NCI-H524 treated with DMSO at 0.1 percent for 48 hours (cell line): ENCODE measurements around the gene HOXC5.
"Not testable (repeated sequence)": the region's sequence is repeated elsewhere in the genome, so short reads cannot be mapped to it uniquely, and the experiment has no call there.

Experiments used
- DNase-seq: peaks from one replicate; lab custom pipeline; 2025; lab: John Stamatoyannopoulos, UW

The HOXC5 gene

GRCh38 chr12:54033980-54034784, 1.3 kb downstream of the HOXC5 start:
- no peak for DNase-seq

GRCh38 chr12:54034785-54035310, 2.0 kb downstream of the HOXC5 start:
- DNase-seq = no peak

GRCh38 chr12:54035568-54036264, 2.9 kb downstream of the HOXC5 start:
- DNase-seq = no peak

- no peak for DNase-seq
These were observed 3.9 kb downstream of the HOXC5 start for GRCh38 chr12:54036620-54037359.

GRCh38 chr12:54037360-54038283, 4.8 kb downstream of the HOXC5 start:
- no peak for DNase-seq

DNA sequence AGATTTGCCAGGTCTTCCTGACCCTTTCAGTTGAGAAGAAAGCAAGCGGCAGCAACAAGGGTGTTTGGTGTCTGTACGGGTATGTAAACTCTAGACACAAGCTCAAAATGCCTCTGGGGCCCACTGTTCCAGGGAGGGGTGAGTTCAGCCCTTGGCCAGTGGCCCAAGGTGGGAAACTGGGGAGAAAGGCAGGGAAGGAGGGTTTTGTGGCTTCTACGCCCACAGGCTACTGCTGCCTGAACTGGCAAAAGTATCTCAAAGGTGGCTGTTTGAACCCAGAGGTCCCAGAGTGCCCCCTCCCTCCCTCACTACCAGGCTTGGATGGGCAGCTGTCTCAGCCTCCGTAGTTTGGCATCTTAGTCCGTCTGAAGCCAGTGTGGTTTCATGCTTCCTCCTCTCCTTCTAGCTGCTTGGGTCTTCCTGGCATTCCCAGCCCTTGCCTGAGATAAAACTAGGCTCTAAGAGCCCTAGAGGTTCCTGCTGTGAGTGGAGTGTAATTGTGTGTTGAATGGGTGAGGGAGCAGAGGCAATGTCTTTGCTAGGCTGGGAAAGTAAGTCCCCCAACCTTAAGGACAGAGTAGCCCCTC, 5.5 kb downstream of the HOXC5 start:
- DNase-seq = no peak

GRCh38 chr12:54038871-54039414, 6.1 kb downstream of the HOXC5 start:
- no peak for DNase-seq

DNA sequence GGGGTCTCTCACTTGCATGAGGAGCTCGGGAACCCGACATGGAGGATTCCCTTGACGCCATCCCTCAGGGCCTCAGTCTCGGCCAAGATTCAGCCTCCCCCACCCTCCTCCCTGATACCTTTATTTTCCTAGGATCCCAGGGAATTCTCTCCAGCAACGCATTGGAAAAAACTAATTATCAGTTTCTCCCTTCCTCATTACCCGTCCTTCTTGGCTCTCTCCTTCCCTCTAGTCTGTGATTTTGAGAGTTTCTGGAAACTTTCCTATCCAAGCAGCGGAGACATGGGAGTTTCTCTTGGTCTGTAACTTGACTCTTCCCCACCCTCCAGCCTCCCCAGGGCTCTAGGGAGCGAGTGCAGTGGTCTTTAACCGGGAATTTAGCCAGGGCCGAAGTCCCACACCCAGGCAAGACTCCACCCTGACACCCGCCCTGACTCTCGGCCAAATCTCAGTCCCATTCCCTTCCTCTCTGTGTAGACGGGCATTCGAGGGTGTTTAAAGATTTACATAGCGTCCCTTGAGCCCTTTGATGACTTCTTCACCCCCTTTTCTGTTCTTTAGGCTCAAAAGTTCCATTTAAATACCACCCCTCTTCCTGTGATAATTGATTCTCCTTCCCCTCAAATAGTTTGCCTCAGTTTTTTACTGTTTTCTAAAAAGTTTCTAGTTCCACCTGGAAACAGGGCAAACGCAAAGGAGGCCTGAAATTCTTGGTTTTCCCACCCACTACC, 6.7 kb downstream of the HOXC5 start:
- DNase-seq = no peak

DNA sequence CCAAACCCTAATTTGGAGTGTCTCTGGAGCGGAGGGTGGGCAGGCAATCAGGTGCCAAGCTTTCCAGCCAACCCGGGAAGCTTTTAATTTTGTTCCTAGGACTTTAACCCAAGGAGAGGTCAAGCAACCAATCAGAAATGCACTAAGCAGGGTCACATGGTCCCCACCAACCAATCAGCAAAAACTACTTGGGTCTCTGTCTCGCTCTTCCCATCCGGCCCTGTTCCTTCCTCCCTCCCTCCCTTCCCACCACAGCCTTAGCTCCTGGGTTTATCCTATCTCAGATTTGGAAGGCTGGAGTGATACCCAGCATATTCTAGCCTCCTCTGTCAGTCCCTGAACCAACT, 7.3 kb downstream of the HOXC5 start:
- DNase-seq = no peak

- no peak for DNase-seq
These were observed 7.8 kb downstream of the HOXC5 start for GRCh38 chr12:54040648-54041047.

DNA sequence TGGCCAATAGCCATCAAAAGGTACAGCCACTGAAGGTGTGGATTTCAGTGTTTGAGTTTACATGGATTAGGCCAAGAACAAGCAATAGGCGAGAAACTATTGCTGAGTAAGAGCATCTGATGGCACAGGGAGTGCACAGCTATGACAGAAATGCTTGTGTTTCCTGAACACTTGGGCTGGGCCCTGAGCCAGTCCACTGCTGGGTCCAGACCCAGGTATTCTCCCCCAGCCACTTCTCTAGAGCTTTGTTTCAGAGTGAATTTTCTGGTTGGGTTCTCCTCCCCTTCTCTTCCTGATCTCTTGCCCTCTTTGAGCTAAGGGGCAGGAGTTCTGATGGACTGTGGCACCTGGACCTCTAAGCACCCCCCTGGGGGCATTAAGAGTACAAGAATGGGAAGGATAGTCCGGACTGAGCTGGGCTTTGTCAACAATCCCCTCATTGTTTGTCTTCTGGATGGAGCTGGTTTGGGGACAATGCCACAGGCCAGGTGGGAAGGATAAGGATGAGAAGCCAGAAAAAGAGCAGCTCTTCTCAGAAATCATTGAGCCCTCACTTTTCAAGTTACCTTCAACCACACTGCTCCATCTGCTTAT, 8.3 kb downstream of the HOXC5 start:
- DNase-seq = no peak

- not testable (repeated sequence) for DNase-seq
These were observed 9.2 kb downstream of the HOXC5 start for GRCh38 chr12:54042033-54042432.

DNA sequence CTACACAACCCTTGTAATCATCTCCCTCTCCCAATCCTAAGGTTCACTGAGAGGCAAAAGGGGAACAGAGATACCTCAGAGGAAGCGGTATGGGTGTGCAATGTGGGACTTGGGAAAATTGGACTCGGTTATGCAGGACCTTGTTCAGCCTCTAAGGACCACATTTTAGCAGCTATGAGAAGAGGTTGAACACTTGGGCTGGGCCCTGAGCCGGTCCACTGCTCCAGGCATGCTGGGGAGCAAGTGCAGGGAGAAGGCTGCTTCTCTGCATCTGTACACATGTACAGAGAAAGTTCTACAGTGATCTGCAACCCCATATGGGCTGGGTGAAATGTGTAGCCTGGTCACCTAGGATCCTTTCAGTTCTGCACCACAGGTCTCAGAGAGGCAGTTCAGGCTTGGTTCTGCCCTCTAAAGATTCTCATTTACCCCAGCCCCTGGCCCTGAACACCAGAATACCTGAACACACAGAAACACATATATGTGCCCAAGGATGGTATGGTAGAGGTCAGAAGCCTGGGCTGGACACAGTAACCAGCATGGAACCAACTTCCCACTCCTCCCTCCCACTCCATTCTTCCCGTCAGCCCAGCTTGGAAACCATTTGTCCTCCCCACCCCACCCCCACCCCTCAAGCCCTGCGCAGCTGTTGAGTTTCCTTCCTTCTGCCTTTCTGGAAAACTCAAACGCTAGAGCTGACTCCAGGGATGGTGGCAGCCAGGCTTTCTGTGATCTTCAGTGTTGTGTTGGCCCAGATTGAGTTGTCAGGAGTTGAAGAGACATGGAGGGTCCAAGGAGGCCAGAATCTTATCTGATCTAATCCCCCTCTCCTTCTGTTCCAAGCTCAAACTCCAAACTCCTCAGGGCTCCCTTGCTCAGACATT, 10.4 kb downstream of the HOXC5 start:
- no peak for DNase-seq

GRCh38 chr12:54044425-54045103, 11.7 kb downstream of the HOXC5 start:
- no peak for DNase-seq

GRCh38 chr12:54045401-54045800, 12.6 kb downstream of the HOXC5 start:
- DNase-seq = no peak

DNA sequence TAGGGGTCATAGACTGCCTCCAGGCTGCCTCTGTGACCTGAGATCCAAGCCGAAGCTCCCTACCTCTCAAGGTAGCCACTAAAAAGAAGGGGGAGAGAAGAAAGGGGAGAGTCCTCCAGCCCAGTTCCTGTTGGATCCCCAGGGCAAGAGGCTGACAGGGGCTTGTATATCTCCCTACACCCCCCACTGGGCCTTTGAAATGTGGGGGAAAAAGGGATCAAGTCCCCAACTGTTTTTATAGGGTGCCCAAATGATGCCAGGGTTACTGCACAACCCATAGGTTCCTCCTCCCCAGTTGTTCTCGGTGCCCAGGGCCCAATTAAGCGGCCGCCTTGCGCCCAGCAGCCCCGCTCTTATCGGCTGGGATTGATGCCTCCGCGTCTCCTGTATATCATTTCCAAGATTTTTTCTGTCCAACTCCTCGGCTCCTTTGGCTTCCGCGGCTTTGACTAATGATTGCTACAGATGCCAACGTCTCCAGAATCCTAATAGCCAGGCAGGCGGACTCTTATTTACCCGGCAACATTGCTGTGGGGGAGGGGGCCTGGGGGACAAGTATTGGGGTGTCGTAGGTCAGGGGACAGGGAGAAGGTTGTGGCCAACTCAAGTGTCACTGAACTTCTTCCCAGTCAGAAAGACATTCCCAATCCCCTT, 13.1 kb downstream of the HOXC5 start:
- no peak for DNase-seq

DNA sequence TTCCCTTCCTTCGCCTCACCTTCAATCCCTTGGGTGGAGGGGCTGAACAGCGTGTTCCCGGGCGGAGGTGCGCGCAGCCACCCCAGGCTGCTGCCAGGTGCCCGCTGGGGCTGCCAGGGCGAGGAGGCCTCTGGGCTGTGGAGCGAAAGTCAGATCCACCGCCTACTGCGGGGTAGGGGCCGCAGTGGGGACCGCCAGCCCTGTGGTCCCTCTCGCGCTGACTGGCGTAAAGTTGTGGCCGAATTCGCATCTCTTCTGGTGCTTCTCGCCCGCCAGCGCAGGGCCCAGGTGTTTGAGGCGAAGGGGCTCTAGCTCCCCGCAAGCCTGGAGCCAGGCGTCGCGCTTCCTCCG, 13.9 kb downstream of the HOXC5 start:
- DNase-seq = no peak
